Esophagus muscularis mucosa (tissue), 4 donors: ENCODE measurements around the gene FHIP1B. TPM values are rescaled to one million over a fixed set of nuclear protein-coding genes. Genes with fewer than 3 reads are reported as not detected.

Source experiments
- DNase-seq: peaks from one replicate; pipeline ENCODE4 v3.0.0-alpha.2; 2017; ENCODE audit errors: extremely low spot score
- H3K27ac ChIP-seq, 4 donors: fragments of 200-600 bp; sonication (generic); replicated peaks in 1 of 4; 1 replicate in 3 of 4; 2 replicates in 1 of 4; pipeline ENCODE4 v1.5.1; 2016 to 2019; ENCODE audit warnings: mild to moderate bottlenecking in 1 of 4
- H3K27me3 ChIP-seq, 4 donors: fragments of 200-600 bp; sonication (generic); one replicate each; pipeline versions ENCODE4 v1.5.1 to v1.6.0; 2016 to 2019
- H3K36me3 ChIP-seq, 4 donors: fragments of 200-600 bp; sonication (generic); one replicate each; pipeline ENCODE4 v1.5.1; 2016 to 2019
- H3K4me1 ChIP-seq, 4 donors: fragments of 200-600 bp; sonication (generic); one replicate each; pipeline ENCODE4 v1.5.1; 2016 to 2019
- H3K4me3 ChIP-seq, 4 donors: fragments of 200-600 bp; sonication (generic); 1 replicate in 2 of 4; 2 replicates in 2 of 4; pipeline ENCODE4 v1.5.1; 2016 to 2019; ENCODE audit warnings: mild to moderate bottlenecking in 4 of 4, moderate library complexity in 1 of 4
- H3K9me3 ChIP-seq, 4 donors: fragments of 200-600 bp; sonication (generic); 1 replicate in 3 of 4; 2 replicates in 1 of 4; pipeline ENCODE4 v1.5.1; 2016 to 2019
- EP300 ChIP-seq: sonication (generic); formaldehyde crosslinking; IDR thresholded peaks from one replicate; pipeline ENCODE4 v1.6.1; 2017; ENCODE audit warnings: antibody characterized with exemption
- POLR2A ChIP-seq: fragments of 450-650 bp; IDR thresholded peaks from one replicate; pipeline ENCODE4 v1.6.1; 2017; ENCODE audit warnings: antibody characterized with exemption, moderate library complexity, mild to moderate bottlenecking, low read depth
- POLR2AphosphoS5 ChIP-seq, 2 donors: sonication (generic); formaldehyde crosslinking; IDR thresholded peaks; one replicate each; pipeline ENCODE4 v1.6.1; 2017; ENCODE audit warnings: antibody characterized with exemption in 2 of 2
- WGBS: methylation state at CpG from one replicate; pipeline ENCODE4 v1.1.5; 2018; 5-methylcytosine and 5-hydroxymethylcytosine counted together
- intact Hi-C: fragments of 100-400 bp; cut with DNase I; formaldehyde crosslinking; loops from one replicate; pipeline ENCODE4 v1.15.1; 2023
- total RNA-seq, 4 donors: library from RNA; depleted of rRNA; stranded (reverse); fragments of >200 nt; gene quantifications; one replicate each; pipeline versions ENCODE4 v1.1.0 to v1.2.1, GENCODE V29; 2016
- TF ChIP-seq, protein P1 (sequence below), 3 experiments: fragments of 200-600 bp in 2 of 3; fragments of 450-650 bp in 1 of 3; sonication (generic) in 2 of 3; IDR thresholded peaks; one replicate each; pipeline ENCODE4 v1.5.1; 2017 to 2019; ENCODE audit warnings: antibody characterized with exemption in 3 of 3, mild to moderate bottlenecking in 2 of 3, moderate library complexity in 1 of 3

Gene FHIP1B
- total RNA-seq, 4 donors from 2014 or later = 22.6 to 39.3 (median 30.1) TPM

DNA sequence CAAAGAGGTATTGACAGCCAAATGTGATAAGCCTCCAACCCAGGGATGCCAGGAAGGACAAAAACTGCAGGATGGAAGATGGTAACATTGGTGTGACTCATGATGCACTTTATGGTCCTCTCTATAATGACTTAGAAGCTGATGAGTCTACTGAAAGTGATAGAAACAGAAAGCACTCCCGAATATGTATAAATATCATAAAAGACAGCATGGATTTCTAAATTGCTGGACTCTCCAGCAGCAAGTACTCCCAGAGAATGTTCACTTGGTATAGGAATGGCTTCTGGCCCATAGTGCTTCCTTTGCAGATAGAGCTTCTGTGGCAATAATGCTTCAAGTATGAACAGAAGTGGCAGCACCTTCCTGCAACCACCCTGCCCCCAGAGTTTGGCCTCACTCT is 64.2 kb downstream of the FHIP1B start, which contains the start of gene OR52B2:
TSS of gene OR52B2 (minus strand) at position 101 of the 400 bp plus-strand sequence. CDS start at position 101, 0 bp downstream.
- H3K36me3 ChIP-seq = no peaks in the 10 kb centered on the region
- DNase-seq = no peak
- H3K9me3 ChIP-seq = peaks cover 0 to 4% (median 3%) of the 10 kb centered on the region in 4 donors
- H3K27me3 ChIP-seq = peaks cover 0 to 3% (median 0%) of the 10 kb centered on the region in 4 donors
- no peak within 1 kb of the TSS for H3K27ac ChIP-seq
- intact Hi-C loops = no loop called here
- no peaks in the 10 kb centered on the region for H3K4me1 ChIP-seq
- 61% methylated on average over 1 of the region's 1 CpG for WGBS
- H3K4me3 ChIP-seq = no peak within 1 kb of the TSS
- TF ChIP-seq, protein P1, sequence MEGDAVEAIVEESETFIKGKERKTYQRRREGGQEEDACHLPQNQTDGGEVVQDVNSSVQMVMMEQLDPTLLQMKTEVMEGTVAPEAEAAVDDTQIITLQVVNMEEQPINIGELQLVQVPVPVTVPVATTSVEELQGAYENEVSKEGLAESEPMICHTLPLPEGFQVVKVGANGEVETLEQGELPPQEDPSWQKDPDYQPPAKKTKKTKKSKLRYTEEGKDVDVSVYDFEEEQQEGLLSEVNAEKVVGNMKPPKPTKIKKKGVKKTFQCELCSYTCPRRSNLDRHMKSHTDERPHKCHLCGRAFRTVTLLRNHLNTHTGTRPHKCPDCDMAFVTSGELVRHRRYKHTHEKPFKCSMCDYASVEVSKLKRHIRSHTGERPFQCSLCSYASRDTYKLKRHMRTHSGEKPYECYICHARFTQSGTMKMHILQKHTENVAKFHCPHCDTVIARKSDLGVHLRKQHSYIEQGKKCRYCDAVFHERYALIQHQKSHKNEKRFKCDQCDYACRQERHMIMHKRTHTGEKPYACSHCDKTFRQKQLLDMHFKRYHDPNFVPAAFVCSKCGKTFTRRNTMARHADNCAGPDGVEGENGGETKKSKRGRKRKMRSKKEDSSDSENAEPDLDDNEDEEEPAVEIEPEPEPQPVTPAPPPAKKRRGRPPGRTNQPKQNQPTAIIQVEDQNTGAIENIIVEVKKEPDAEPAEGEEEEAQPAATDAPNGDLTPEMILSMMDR (IDR thresholded peaks at IDR 0.05) = no peak
- TF ChIP-seq POLR2AphosphoS5 (IDR thresholded peaks at IDR 0.05) (no peak), EP300 (no peak), POLR2A (no peak)

Other genes with a start within 250 kb of the FHIP1B start
- not detected for gene OR52L1, start 247.7 kb downstream of the FHIP1B start, total RNA-seq
- not detected for gene OR56A4, start 227.7 kb downstream of the FHIP1B start, total RNA-seq
- not detected for gene OR56A1, start 203.9 kb downstream of the FHIP1B start, total RNA-seq
- not detected for gene OR56B4, start 127.0 kb downstream of the FHIP1B start, total RNA-seq
- not detected for gene OR52B2, start 64.3 kb downstream of the FHIP1B start, total RNA-seq
- not detected for gene OR52W1, start 35.4 kb downstream of the FHIP1B start, total RNA-seq
- gene C11orf42, start 29.1 kb downstream of the FHIP1B start, total RNA-seq = not detected
- gene CNGA4, start 4.5 kb upstream of the FHIP1B start, total RNA-seq = not detected
- gene CCKBR, start 25.2 kb upstream of the FHIP1B start, total RNA-seq = not detected
- gene CAVIN3, start 85.9 kb upstream of the FHIP1B start, total RNA-seq = 100 to 1,000 TPM; 172 to 298 (median 264) TPM
- gene SMPD1, start 155.8 kb upstream of the FHIP1B start, total RNA-seq = 10 to 100 TPM; 28.2 to 37.9 (median 30.8) TPM
- 100 to 1,000 TPM in 2 of 4 donors, 10 to 100 TPM in 2; 63.1 to 166 (median 109) TPM for gene APBB1, start 184.5 kb upstream of the FHIP1B start, total RNA-seq
- 1 to 10 TPM in 1 of 4 donors, under 1 TPM in 3; 0.50 to 1.2 (median 0.69) TPM for gene HPX, start 206.4 kb upstream of the FHIP1B start, total RNA-seq
- 10 to 100 TPM; 26.6 to 47.6 (median 35.3) TPM for gene TRIM3, start 239.3 kb upstream of the FHIP1B start, total RNA-seq
- gene ARFIP2, start 246.7 kb upstream of the FHIP1B start, total RNA-seq = 10 to 100 TPM; 43.9 to 51.2 (median 48.6) TPM
- gene TIMM10B, start 246.9 kb upstream of the FHIP1B start, total RNA-seq = 10 to 100 TPM; 41.1 to 45.1 (median 42.7) TPM